ENCODE data around the gene UTS2.

The UTS2 gene

GRCh38 chr1:7824701-7825100 is 28.2 kb downstream of the UTS2 start:
- no peak for DNase-seq (ENCODE audit: extremely low read depth, low read depth)
- no peak for TF ChIP-seq CTCF (IDR thresholded peaks at IDR 0.05; ENCODE audit: low read depth, low read length, missing control alignments)

GRCh38 chr1:7821282-7821681 is 31.6 kb downstream of the UTS2 start:
- no peak for TF ChIP-seq CTCF (IDR thresholded peaks at IDR 0.05; ENCODE audit: low read depth, low read length, missing control alignments)
- H3K4me3 ChIP-seq (replicated peaks; ENCODE audit: low read depth, low read length) = no peak overlapping the region
- no peak for DNase-seq (ENCODE audit: extremely low read depth, low read depth)

More at GRCh38 chr1:7824701-7825100, 28.2 kb downstream of the UTS2 start:
- no peak overlapping the region for H3K4me3 ChIP-seq (replicated peaks; ENCODE audit: low read depth, low read length)

GRCh38 chr1:7813677-7814373 is 39.0 kb downstream of the UTS2 start:
- TF ChIP-seq CTCF (IDR thresholded peaks at IDR 0.05; ENCODE audit: low read depth, low read length, missing control alignments) = no peak
- no peak overlapping the region for H3K4me3 ChIP-seq (replicated peaks; ENCODE audit: low read depth, low read length)
- DNase-seq (ENCODE audit: extremely low read depth, low read depth) = no peak

- DNase-seq (ENCODE audit: extremely low read depth, low read depth) = no peak
- no peak overlapping the region for H3K4me3 ChIP-seq (replicated peaks; ENCODE audit: low read depth, low read length)
- TF ChIP-seq CTCF (IDR thresholded peaks at IDR 0.05; ENCODE audit: low read depth, low read length, missing control alignments) = no peak
Measured at GRCh38 chr1:7811476-7811875, 41.4 kb downstream of the UTS2 start.

GRCh38 chr1:7810395-7810794 is 42.5 kb downstream of the UTS2 start:
- peak; percentile 40 for DNase-seq (ENCODE audit: extremely low read depth, low read depth)
- no peak overlapping the region for H3K4me3 ChIP-seq (replicated peaks; ENCODE audit: low read depth, low read length)
- TF ChIP-seq CTCF (IDR thresholded peaks at IDR 0.05; ENCODE audit: low read depth, low read length, missing control alignments) = no peak

GRCh38 chr1:7809742-7810141 is 43.1 kb downstream of the UTS2 start:
- no peak for DNase-seq (ENCODE audit: extremely low read depth, low read depth)
- TF ChIP-seq CTCF (IDR thresholded peaks at IDR 0.05; ENCODE audit: low read depth, low read length, missing control alignments) = no peak
- no peak overlapping the region for H3K4me3 ChIP-seq (replicated peaks; ENCODE audit: low read depth, low read length)
